PC-3 (cell line): ENCODE data around the gene FKTN. TPM values are rescaled to one million over a fixed set of nuclear protein-coding genes. Genes with fewer than 3 reads are reported as not detected.
A peak's percentile ranks its signal among the peaks of the same experiment; 100 is the strongest.
"Not testable (repeated sequence)": the region's sequence is repeated elsewhere in the genome, so short reads cannot be mapped to it uniquely, and the experiment has no call there.

Experiments used
- ATAC-seq: fragments of 200-7000 bp; cut with Tn5 transposase; 2 replicates; pipeline ENCODE4 v1.9.1; 2020; ENCODE audit warnings: mild to moderate bottlenecking, moderate library complexity
- BruUV-seq: library from RNA; stranded (reverse); fragments of 400-500 nt; replicated peaks from 2 replicates; lab custom pipeline; 2021; lab: Mats Ljungman, UMichigan
- CTCF ChIA-PET: fragments of 300-600 bp; sonication (Branson Sonifier 250); formaldehyde crosslinking; loops from one replicate; lab custom pipeline; 2022; ENCODE audit warnings: antibody characterized with exemption; lab: Charles Lee
- POLR2A ChIA-PET: fragments of 300-600 bp; sonication (Branson Sonifier 250); formaldehyde crosslinking; loops from one replicate; lab custom pipeline; 2022; ENCODE audit warnings: antibody characterized with exemption; ENCODE audit not compliant: unreplicated experiment; lab: Charles Lee
- DNase-seq: peaks from one replicate; pipeline ENCODE4 v3.0.0-alpha.2; 2015
- H2AFZ ChIP-seq: fragments of 300-600 bp; sonication (generic); 2 replicates; pipeline ENCODE4 v1.6.0; 2016; ENCODE audit warnings: antibody characterized with exemption, low read length
- H3F3A ChIP-seq: fragments of 300-600 bp; sonication (generic); one replicate; pipeline ENCODE4 v1.6.0; 2017; ENCODE audit warnings: antibody characterized with exemption, low read length, control low read depth, mild to moderate bottlenecking; ENCODE audit not compliant: unreplicated experiment
- H3K27ac ChIP-seq: fragments of 300-600 bp; sonication (generic); 2 replicates; pipeline ENCODE4 v1.5.1; 2016; ENCODE audit warnings: mild to moderate bottlenecking, low read length
- H3K27me3 ChIP-seq: fragments of 300-600 bp; sonication (generic); 2 replicates; pipeline ENCODE4 v1.6.1; 2016; ENCODE audit warnings: low read length, mixed read lengths
- H3K36me3 ChIP-seq: fragments of 300-600 bp; sonication (generic); 2 replicates; pipeline ENCODE4 v1.6.1; 2016; ENCODE audit warnings: low read depth, mixed run types, low read length, mixed read lengths
- H3K4me1 ChIP-seq: fragments of 300-600 bp; sonication (generic); 2 replicates; pipeline ENCODE4 v1.5.1; 2016; ENCODE audit warnings: low read length; ENCODE audit not compliant: insufficient read depth
- H3K4me2 ChIP-seq: fragments of 300-600 bp; sonication (generic); 2 replicates; pipeline ENCODE4 v1.6.0; 2016; ENCODE audit warnings: low read length
- H3K4me3 ChIP-seq: fragments of 300-600 bp; sonication (generic); 2 replicates; pipeline ENCODE4 v1.5.1; 2016; ENCODE audit warnings: mild to moderate bottlenecking, low read length, mixed read lengths
- H3K79me2 ChIP-seq: fragments of 300-600 bp; sonication (generic); 2 replicates; pipeline ENCODE4 v1.6.1; 2017; ENCODE audit warnings: low read length, mixed read lengths
- H3K9ac ChIP-seq: fragments of 300-600 bp; sonication (generic); 2 replicates; pipeline ENCODE4 v1.6.0; 2016; ENCODE audit warnings: mild to moderate bottlenecking, low read length
- H3K9me2 ChIP-seq: fragments of 300-600 bp; sonication (generic); replicated peaks from 2 replicates; pipeline ENCODE4 v1.6.1; 2016; ENCODE audit warnings: mixed run types, low read length, mixed read lengths
- H3K9me3 ChIP-seq: fragments of 300-600 bp; sonication (generic); 2 replicates; pipeline ENCODE4 v1.6.1; 2016; ENCODE audit warnings: low read length, mixed read lengths
- H4K20me1 ChIP-seq: fragments of 300-600 bp; sonication (generic); 2 replicates; pipeline ENCODE4 v1.6.1; 2016; ENCODE audit warnings: low read length, mixed read lengths
- CTCF ChIP-seq: fragments of 300-600 bp; sonication (generic); conservative IDR thresholded peaks from 2 replicates; pipeline ENCODE4 v1.5.1; 2017; ENCODE audit warnings: antibody characterized with exemption, low read depth, mild to moderate bottlenecking, low read length
- EZH2 ChIP-seq: fragments of 300-600 bp; sonication (generic); IDR thresholded peaks from one replicate; pipeline ENCODE4 v1.6.1; 2017; ENCODE audit warnings: antibody characterized with exemption, mild to moderate bottlenecking, low read length; ENCODE audit not compliant: unreplicated experiment
- EZH2phosphoT487 ChIP-seq: fragments of 300-600 bp; sonication (generic); IDR thresholded peaks from 2 replicates; pipeline ENCODE4 v1.6.1; 2018; ENCODE audit warnings: mild to moderate bottlenecking, antibody characterized with exemption, low read length, borderline replicate concordance
- intact Hi-C: fragments of 100-400 bp; cut with micrococcal nuclease; formaldehyde crosslinking; loops from 2 replicates; pipeline ENCODE4 v1.9.0; 2023
- total RNA-seq: library from RNA; depleted of rRNA; stranded (reverse); fragments of >200 nt; gene quantifications from 2 replicates; pipeline ENCODE4 v1.2.3, GENCODE V29; 2014

FKTN gene
- total RNA-seq, 1 experiment from 2014 or later = 9.2 TPM

- H4K20me1 ChIP-seq = no peaks in the 10 kb centered on the region
- H3K9me2 ChIP-seq = no peaks in the 10 kb centered on the region
- H3K36me3 ChIP-seq = no peaks in the 10 kb centered on the region
- no peak for ATAC-seq
- ChIA-PET CTCF (no interaction called here), POLR2A (no interaction called here)
- H3K27ac ChIP-seq = no peak overlapping the region
- no peaks in the 10 kb centered on the region for H3K79me2 ChIP-seq
- no peaks in the 10 kb centered on the region for H3K27me3 ChIP-seq
- intact Hi-C loops = no loop called here
- no peak overlapping the region for H3K4me3 ChIP-seq
- no peaks in the 10 kb centered on the region for H3K9me3 ChIP-seq
- no peaks in the 10 kb centered on the region for H3K4me1 ChIP-seq
- no TSS peak for BruUV-seq
- no peak overlapping the region for H2AFZ ChIP-seq
- no peak for DNase-seq
- no peak overlapping the region for H3K4me2 ChIP-seq
- TF ChIP-seq EZH2phosphoT487 (no peak), EZH2 (no peak), CTCF (no peak)
- no peak overlapping the region for H3K9ac ChIP-seq
- H3F3A ChIP-seq = no peaks in the 10 kb centered on the region
These were observed 47.9 kb upstream of the FKTN start for GRCh38 chr9:105510024-105510423.

GRCh38 chr9:105511446-105511845 lies 46.5 kb upstream of the FKTN start:
- no peaks in the 10 kb centered on the region for H3K9me3 ChIP-seq
- no peak overlapping the region for H3K4me3 ChIP-seq
- H3K36me3 ChIP-seq = no peaks in the 10 kb centered on the region
- no peak overlapping the region for H3K27ac ChIP-seq
- no peaks in the 10 kb centered on the region for H3K9me2 ChIP-seq
- no peak overlapping the region for H2AFZ ChIP-seq
- BruUV-seq = no TSS peak
- H3K4me2 ChIP-seq = no peak overlapping the region
- ATAC-seq = no peak
- H3K79me2 ChIP-seq = no peaks in the 10 kb centered on the region
- intact Hi-C loops = no loop called here
- H3K4me1 ChIP-seq = no peaks in the 10 kb centered on the region
- TF ChIP-seq EZH2 (no peak), CTCF (no peak), EZH2phosphoT487 (no peak)
- H3F3A ChIP-seq = no peaks in the 10 kb centered on the region
- H3K27me3 ChIP-seq = no peaks in the 10 kb centered on the region
- H3K9ac ChIP-seq = no peak overlapping the region
- ChIA-PET POLR2A (no interaction called here), CTCF (no interaction called here)
- H4K20me1 ChIP-seq = no peaks in the 10 kb centered on the region
- DNase-seq = no peak

- Histone ChIP-seq H3K27me3 (no peaks in the 10 kb centered on the region), H3K79me2 (no peaks in the 10 kb centered on the region), H3K9me3 (no peaks in the 10 kb centered on the region), H3K27ac (no peak overlapping the region), H3K4me3 (no peak overlapping the region), H4K20me1 (no peaks in the 10 kb centered on the region), H3F3A (no peaks in the 10 kb centered on the region), H3K9me2 (no peaks in the 10 kb centered on the region), H3K9ac (no peak overlapping the region), H3K4me2 (no peak overlapping the region), H3K36me3 (no peaks in the 10 kb centered on the region), H3K4me1 (no peaks in the 10 kb centered on the region), H2AFZ (no peak overlapping the region)
- intact Hi-C loops = no loop called here
- POLR2A ChIA-PET = no interaction called here
- CTCF ChIA-PET = no interaction called here
- DNase-seq (no peak), ATAC-seq (no peak)
- no TSS peak for BruUV-seq
- TF ChIP-seq CTCF (no peak), EZH2phosphoT487 (no peak), EZH2 (no peak)
These were observed 42.0 kb upstream of the FKTN start for GRCh38 chr9:105515811-105516413.

- H3K27me3 ChIP-seq, H3K4me2 ChIP-seq, intact Hi-C loops, POLR2A ChIA-PET, H2AFZ ChIP-seq, H4K20me1 ChIP-seq, H3K27ac ChIP-seq, H3K36me3 ChIP-seq, DNase-seq, CTCF ChIA-PET, H3K9me2 ChIP-seq, H3K9me3 ChIP-seq, H3K4me3 ChIP-seq, H3K4me1 ChIP-seq, H3F3A ChIP-seq, BruUV-seq, H3K79me2 ChIP-seq: not testable (repeated sequence)
- ATAC-seq = peak; percentile 82
- H3K9ac ChIP-seq = 0 out of 2 replicates have a peak overlapping the region, but pooled peaks have one; percentile 25
These were observed 38.1 kb upstream of the FKTN start for GRCh38 chr9:105519710-105520369.
